ENCODE measurements around the gene MPZL2.
"Not testable (repeated sequence)": the region's sequence is repeated elsewhere in the genome, so short reads cannot be mapped to it uniquely, and the experiment has no call there.

MPZL2 gene

DNA sequence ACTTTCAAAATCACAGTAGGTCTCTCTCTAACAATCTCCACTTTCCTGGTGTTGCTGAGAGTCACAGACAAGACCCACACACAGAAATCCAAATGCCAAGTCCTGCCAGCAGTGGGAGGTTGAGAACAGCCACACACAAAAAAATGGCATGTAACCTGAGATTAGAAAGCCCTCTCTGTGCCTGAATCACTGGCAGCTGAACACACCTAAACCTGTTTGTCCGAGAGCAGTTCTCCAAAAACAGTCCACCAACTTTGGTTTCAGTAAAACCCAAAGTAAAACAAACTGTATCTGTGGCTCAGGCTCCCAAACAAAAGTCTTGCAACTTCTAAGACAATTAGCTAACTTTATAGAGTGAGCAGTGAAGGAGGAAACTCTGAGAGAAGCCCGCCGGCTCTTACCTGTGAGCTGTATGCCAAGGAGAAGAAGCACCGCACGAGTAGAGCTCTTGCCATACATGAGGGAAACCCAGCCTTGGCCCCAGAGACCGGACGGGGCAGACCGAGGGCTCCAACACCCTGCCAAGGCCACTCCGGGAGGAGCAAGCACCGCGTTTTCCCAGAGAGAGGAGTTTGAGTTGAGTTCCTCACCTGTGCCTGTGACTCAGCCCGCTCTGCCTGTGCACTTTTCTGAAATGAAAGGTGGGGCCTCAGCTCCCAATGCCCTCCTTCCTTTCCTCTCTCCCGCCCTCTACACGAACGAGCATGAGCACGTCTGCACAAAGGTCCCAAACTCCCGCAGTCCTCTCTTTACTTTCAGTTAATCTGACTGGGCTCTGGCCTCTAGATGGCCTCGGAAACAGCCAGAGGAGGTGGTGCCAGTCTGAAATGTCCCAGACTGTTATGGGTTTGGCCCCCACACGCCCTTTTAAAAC lies at the start of gene MPZL2:
Gene MPZL2, minus strand, starts transcription at position 603 of the 874 bp plus-strand sequence. Its CDS starts 144 bp downstream, at position 459.
- no peaks in the 10 kb centered on the region for H3K36me3 ChIP-seq (ENCODE audit: control insufficient read depth, insufficient read depth, low read length)
- H3K9ac ChIP-seq (ENCODE audit: low read depth, low read length), result peak within 1 kb of the TSS; percentile 43; the same call in 1 of the 2 replicates
- H3K4me1 ChIP-seq (ENCODE audit: control insufficient read depth, insufficient read depth, low read length), result peaks cover 22% of the 10 kb centered on the region
- H3K9me3 ChIP-seq (ENCODE audit: control insufficient read depth, insufficient read depth, low read length), result no peaks in the 10 kb centered on the region
- peaks cover 62% of the 10 kb centered on the region for H3K27me3 ChIP-seq (ENCODE audit: control insufficient read depth, insufficient read depth, low read length)
- H3K27ac ChIP-seq (ENCODE audit: low read depth, low read length), result peak within 1 kb of the TSS; percentile 60
- H3K4me3 ChIP-seq (ENCODE audit: low read depth, low read length), result peak within 1 kb of the TSS; percentile 56

DNA sequence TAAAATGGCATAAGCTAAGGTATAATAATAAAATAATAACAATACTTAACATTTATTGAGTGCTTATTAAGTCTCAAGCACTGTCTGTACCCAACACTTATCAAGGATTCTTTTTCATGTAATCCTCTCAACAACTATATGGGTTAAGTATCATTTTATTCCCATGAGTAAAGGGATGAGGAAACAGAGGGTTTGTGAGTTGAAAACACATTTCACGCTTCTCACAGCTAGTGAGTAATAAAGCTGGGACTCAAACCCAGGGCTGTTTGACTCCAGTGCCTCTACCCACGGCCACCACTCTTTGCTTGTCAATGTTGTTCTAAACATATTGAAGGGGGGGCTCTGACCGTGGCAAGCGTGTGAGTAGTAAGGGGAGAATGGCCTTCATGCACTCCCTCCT lies 49.1 kb upstream of the MPZL2 start:
- no peaks in the 10 kb centered on the region for H3K9me3 ChIP-seq (ENCODE audit: control insufficient read depth, insufficient read depth, low read length)
- H3K27me3 ChIP-seq (ENCODE audit: control insufficient read depth, insufficient read depth, low read length), result peaks cover 11% of the 10 kb centered on the region; the same call in 1 of the 2 replicates
- H3K4me3 ChIP-seq (ENCODE audit: low read depth, low read length), result no peak overlapping the region
- peaks cover 21% of the 10 kb centered on the region for H3K4me1 ChIP-seq (ENCODE audit: control insufficient read depth, insufficient read depth, low read length)
- H3K9ac ChIP-seq (ENCODE audit: low read depth, low read length), result no peak overlapping the region
- no peak overlapping the region for H3K27ac ChIP-seq (ENCODE audit: low read depth, low read length)
- no peaks in the 10 kb centered on the region for H3K36me3 ChIP-seq (ENCODE audit: control insufficient read depth, insufficient read depth, low read length)

DNA sequence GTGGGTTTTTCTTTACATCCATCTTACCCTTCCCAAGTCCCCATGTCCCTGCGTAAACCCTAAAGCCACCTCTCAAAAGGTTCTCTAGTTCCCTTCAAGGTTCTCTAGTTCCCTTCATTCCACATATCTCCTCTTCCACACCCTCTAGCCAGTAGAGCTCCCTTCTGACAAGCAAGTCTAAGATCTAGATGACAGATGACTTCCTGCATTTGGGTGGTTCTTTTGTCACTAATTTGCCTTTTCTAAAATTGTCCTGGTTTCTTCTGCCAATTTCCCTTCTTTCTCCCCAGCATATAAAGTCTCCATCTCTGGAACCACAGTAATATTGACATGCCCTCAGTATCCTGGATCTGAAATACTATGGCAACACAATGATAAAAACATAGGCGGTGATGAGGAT lies 48.2 kb upstream of the MPZL2 start:
- peaks cover 11% of the 10 kb centered on the region; the same call in 1 of the 2 replicates for H3K27me3 ChIP-seq (ENCODE audit: control insufficient read depth, insufficient read depth, low read length)
- H3K9ac ChIP-seq (ENCODE audit: low read depth, low read length), result no peak overlapping the region
- no peak overlapping the region for H3K27ac ChIP-seq (ENCODE audit: low read depth, low read length)
- H3K4me1 ChIP-seq (ENCODE audit: control insufficient read depth, insufficient read depth, low read length), result peaks cover 21% of the 10 kb centered on the region
- H3K9me3 ChIP-seq (ENCODE audit: control insufficient read depth, insufficient read depth, low read length), result no peaks in the 10 kb centered on the region
- H3K4me3 ChIP-seq (ENCODE audit: low read depth, low read length), result no peak overlapping the region
- no peaks in the 10 kb centered on the region for H3K36me3 ChIP-seq (ENCODE audit: control insufficient read depth, insufficient read depth, low read length)

DNA sequence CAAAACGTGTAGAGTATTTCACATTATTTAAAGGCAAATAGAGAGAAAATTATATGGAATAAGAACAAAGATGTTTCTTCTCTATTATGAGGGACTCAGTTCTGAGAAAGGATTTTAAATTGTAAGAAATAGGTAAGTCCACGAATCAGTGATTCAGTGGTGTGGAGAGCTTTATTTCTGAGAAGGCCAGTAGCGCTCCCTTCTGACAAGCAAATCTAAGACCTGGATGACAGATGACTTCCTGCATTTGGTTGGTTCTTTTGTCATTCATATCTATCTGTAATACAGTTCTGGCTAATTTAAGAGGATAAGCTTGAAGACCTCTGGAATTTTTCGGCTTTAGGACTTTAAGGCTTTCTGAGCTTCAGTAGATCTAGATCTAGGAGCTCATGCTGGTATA lies 47.4 kb upstream of the MPZL2 start:
- Histone ChIP-seq H3K36me3 (ENCODE audit: control insufficient read depth, insufficient read depth, low read length) (no peaks in the 10 kb centered on the region), H3K9ac (ENCODE audit: low read depth, low read length) (no peak overlapping the region), H3K27ac (ENCODE audit: low read depth, low read length) (no peak overlapping the region), H3K4me1 (ENCODE audit: control insufficient read depth, insufficient read depth, low read length) (peaks cover 15% of the 10 kb centered on the region), H3K27me3 (ENCODE audit: control insufficient read depth, insufficient read depth, low read length) (0 out of 2 replicates have a peak, but pooled peaks cover 5% of the 10 kb centered on the region), H3K4me3 (ENCODE audit: low read depth, low read length) (no peak overlapping the region), H3K9me3 (ENCODE audit: control insufficient read depth, insufficient read depth, low read length) (no peaks in the 10 kb centered on the region)

DNA sequence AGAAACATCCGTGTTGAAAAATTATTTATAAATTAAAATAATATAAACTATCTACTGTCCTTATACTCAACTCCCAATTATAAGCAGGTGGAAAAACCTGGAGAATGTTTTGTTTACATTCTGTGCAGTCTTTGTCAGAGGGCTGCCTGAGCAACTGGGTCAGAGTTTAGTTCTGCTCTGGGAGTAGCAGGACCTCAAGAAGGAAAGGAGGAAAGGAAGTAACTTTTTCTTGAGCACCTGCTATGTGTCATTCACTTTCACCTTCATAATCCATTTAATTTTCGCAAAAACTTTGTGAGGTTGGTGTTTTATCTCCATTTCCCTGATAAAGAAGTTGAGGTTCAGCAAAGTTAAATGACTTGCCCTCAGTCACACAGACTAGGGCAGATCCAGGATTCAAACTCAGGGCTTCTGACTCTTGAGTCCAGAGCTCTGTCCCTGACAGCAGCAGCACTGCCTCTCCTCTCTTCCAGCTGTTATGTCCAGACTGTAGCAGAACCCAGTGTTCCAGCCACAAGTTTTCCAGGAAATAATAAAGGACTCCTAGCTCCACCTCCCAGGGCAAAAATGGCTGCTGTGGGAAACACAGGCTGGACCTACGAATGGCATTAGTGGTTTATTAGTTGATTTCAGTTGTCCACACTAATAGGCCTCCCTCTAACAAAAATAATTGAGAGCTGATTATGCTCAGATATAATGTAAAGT lies 46.8 kb upstream of the MPZL2 start:
- H3K27me3 ChIP-seq (ENCODE audit: control insufficient read depth, insufficient read depth, low read length), result no peaks in the 10 kb centered on the region; the same call in 1 of the 2 replicates
- H3K36me3 ChIP-seq (ENCODE audit: control insufficient read depth, insufficient read depth, low read length), result no peaks in the 10 kb centered on the region
- H3K4me3 ChIP-seq (ENCODE audit: low read depth, low read length), result no peak overlapping the region
- H3K9ac ChIP-seq (ENCODE audit: low read depth, low read length), result no peak overlapping the region
- no peaks in the 10 kb centered on the region for H3K9me3 ChIP-seq (ENCODE audit: control insufficient read depth, insufficient read depth, low read length)
- peaks cover 10% of the 10 kb centered on the region for H3K4me1 ChIP-seq (ENCODE audit: control insufficient read depth, insufficient read depth, low read length)
- H3K27ac ChIP-seq (ENCODE audit: low read depth, low read length), result no peak overlapping the region

DNA sequence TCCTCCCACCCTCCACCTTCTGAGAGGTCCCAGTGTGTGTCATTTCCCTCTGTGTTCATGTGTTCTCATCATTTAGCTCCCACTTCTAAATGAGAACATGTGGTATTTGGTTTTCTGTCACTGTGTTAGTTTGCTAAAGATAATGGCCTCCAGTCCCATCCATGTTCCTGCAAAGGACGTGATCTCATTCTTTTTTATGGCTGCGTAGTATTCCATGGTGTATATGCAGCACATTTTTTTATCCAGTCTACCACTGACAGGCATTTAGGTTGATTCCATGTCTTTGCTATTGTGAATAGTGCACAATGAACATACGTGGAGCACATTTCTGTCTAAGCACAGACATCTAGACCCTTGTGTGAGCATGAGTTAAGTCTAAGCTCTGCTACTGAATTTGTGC lies 46.2 kb upstream of the MPZL2 start:
- Histone ChIP-seq H3K27ac (ENCODE audit: low read depth, low read length) (no peak overlapping the region), H3K9me3 (ENCODE audit: control insufficient read depth, insufficient read depth, low read length) (no peaks in the 10 kb centered on the region)

DNA sequence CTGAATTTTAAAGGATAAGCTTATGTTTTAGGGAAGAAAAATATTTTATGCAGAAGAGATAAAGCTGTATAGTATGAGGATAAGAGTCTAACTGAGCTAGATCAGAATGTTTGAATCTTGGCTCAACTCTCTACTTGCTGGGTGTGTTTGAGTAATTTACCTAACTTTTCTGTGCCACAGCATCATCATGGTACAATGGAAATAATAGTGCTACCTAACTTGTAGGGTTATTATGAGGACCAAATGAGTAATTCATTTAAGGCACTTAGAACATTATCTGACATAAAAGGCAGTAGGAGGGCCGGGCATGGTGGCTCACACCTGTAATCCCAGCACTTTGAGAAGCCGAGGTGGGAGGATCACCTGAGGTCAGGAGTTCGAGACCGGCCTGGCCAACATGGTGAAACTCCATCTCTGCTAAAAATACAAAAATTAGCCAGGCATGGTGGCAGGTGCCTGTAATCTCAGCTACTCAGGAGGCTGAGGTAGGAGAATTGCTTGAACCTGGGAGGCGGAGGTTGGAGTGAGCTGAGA lies 45.0 kb upstream of the MPZL2 start:
- H3K9me3 ChIP-seq (ENCODE audit: control insufficient read depth, insufficient read depth, low read length); H3K27ac ChIP-seq (ENCODE audit: low read depth, low read length); H3K27me3 ChIP-seq (ENCODE audit: control insufficient read depth, insufficient read depth, low read length); H3K36me3 ChIP-seq (ENCODE audit: control insufficient read depth, insufficient read depth, low read length); H3K4me1 ChIP-seq (ENCODE audit: control insufficient read depth, insufficient read depth, low read length); H3K9ac ChIP-seq (ENCODE audit: low read depth, low read length); H3K4me3 ChIP-seq (ENCODE audit: low read depth, low read length): not testable (repeated sequence)

More for the DNA sequence above, 46.2 kb upstream of the MPZL2 start:
- Histone ChIP-seq H3K4me1 (ENCODE audit: control insufficient read depth, insufficient read depth, low read length) (peaks cover 5% of the 10 kb centered on the region), H3K9ac (ENCODE audit: low read depth, low read length) (no peak overlapping the region), H3K4me3 (ENCODE audit: low read depth, low read length) (no peak overlapping the region), H3K36me3 (ENCODE audit: control insufficient read depth, insufficient read depth, low read length) (no peaks in the 10 kb centered on the region), H3K27me3 (ENCODE audit: control insufficient read depth, insufficient read depth, low read length) (no peaks in the 10 kb centered on the region; the same call in 1 of the 2 replicates)

DNA sequence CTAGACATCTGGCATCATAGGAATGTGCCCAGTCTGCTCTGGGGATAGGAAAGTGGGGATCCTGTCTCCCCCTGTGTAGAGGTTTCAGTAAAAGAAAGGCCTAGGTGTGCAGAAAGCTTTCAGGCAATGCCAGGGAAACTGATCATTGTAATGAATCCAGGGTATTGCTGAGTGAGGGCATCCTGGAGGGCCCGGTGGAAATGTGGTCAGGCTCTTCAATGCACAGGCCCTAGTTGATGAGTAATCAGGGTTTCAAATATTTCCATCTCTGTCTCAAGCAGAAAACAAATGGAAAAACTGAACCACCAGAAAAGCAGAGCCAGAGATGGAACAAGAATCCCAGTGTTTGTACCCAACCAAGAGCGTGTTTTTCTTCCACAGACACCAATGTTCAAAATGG lies 42.5 kb upstream of the MPZL2 start:
- no peak overlapping the region for H3K4me3 ChIP-seq (ENCODE audit: low read depth, low read length)
- no peaks in the 10 kb centered on the region for H3K36me3 ChIP-seq (ENCODE audit: control insufficient read depth, insufficient read depth, low read length)
- H3K27me3 ChIP-seq (ENCODE audit: control insufficient read depth, insufficient read depth, low read length), result no peaks in the 10 kb centered on the region; the same call in 1 of the 2 replicates

DNA sequence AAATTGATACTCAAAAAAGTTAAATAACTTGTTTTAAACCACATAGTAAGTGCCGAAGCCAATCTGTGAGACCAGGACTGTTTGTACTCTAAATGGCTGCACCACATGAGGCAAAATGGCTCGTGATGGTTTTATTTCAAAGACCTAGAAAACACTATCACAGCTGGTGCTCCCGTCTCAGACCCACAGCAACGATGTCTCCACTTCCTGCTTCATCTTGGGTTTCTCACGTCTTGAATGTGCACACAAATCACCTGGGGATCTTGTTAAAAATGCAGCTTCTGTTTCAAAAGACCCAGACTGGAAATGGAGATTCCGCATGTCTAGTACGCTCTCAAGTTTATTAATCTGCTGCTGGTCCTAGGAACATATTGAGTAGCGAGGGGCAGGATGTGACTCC lies 41.6 kb upstream of the MPZL2 start:
- no peak overlapping the region for H3K9ac ChIP-seq (ENCODE audit: low read depth, low read length)
- H3K4me3 ChIP-seq (ENCODE audit: low read depth, low read length), result no peak overlapping the region
- no peaks in the 10 kb centered on the region for H3K36me3 ChIP-seq (ENCODE audit: control insufficient read depth, insufficient read depth, low read length)
- no peaks in the 10 kb centered on the region for H3K9me3 ChIP-seq (ENCODE audit: control insufficient read depth, insufficient read depth, low read length)
- H3K27me3 ChIP-seq (ENCODE audit: control insufficient read depth, insufficient read depth, low read length), result no peaks in the 10 kb centered on the region; the same call in 1 of the 2 replicates
- no peak overlapping the region for H3K27ac ChIP-seq (ENCODE audit: low read depth, low read length)
- H3K4me1 ChIP-seq (ENCODE audit: control insufficient read depth, insufficient read depth, low read length), result no peaks in the 10 kb centered on the region

More for the DNA sequence above, 42.5 kb upstream of the MPZL2 start:
- no peak overlapping the region for H3K27ac ChIP-seq (ENCODE audit: low read depth, low read length)
- H3K9ac ChIP-seq (ENCODE audit: low read depth, low read length), result no peak overlapping the region
- no peaks in the 10 kb centered on the region for H3K9me3 ChIP-seq (ENCODE audit: control insufficient read depth, insufficient read depth, low read length)
- H3K4me1 ChIP-seq (ENCODE audit: control insufficient read depth, insufficient read depth, low read length), result no peaks in the 10 kb centered on the region

DNA sequence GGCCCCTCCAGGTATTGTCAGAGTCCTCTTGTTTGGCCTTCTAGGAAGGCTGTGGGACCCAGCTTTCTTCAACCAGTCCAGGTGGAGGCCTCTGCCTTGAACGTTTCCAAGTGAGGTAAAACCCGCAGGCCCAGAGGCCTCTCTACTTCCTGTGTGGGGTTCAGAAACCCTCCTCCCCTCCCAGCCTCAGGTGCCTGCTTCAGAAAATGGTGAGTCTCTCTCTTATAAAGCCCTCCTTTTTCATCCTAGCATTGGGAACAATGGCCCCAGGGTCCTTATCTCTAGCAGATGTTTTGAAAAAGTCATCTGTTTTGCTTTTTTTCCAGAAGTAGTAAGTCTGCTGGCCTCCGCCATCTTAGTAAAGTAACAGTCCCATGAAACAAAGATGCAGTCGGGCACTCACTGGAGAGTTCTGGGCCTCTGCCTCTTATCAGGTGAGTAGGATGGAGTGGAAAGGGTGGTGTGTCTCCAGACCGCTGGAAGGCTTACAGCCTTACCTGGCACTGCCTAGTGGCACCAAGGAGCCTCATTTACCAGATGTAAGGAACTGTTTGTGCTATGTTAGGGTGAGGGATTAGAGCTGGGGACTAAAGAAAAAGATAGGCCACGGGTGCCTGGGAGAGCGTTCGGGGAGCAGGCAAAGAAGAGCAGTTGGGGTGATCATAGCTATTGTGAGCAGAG lies 40.6 kb upstream of the MPZL2 start, which contains the start of gene CD3E:
Gene CD3E, plus strand, starts transcription at position 163 of the 681 bp plus-strand sequence. Its CDS starts 223 bp downstream, at position 386.
- Histone ChIP-seq H3K36me3 (ENCODE audit: control insufficient read depth, insufficient read depth, low read length) (no peaks in the 10 kb centered on the region), H3K4me3 (ENCODE audit: low read depth, low read length) (no peak within 1 kb of the TSS), H3K4me1 (ENCODE audit: control insufficient read depth, insufficient read depth, low read length) (no peaks in the 10 kb centered on the region), H3K27me3 (ENCODE audit: control insufficient read depth, insufficient read depth, low read length) (no peaks in the 10 kb centered on the region; the same call in 1 of the 2 replicates), H3K27ac (ENCODE audit: low read depth, low read length) (no peak within 1 kb of the TSS), H3K9me3 (ENCODE audit: control insufficient read depth, insufficient read depth, low read length) (no peaks in the 10 kb centered on the region), H3K9ac (ENCODE audit: low read depth, low read length) (no peak within 1 kb of the TSS)
